LNCAP (cell line): ENCODE results near the gene MYLK2.

Experiments
- CTCF ChIP-seq: fragments of 450-650 bp; IDR thresholded peaks from 2 replicates; pipeline ENCODE4 v1.5.1; 2017; ENCODE audit warnings: mild to moderate bottlenecking

MYLK2 gene

DNA sequence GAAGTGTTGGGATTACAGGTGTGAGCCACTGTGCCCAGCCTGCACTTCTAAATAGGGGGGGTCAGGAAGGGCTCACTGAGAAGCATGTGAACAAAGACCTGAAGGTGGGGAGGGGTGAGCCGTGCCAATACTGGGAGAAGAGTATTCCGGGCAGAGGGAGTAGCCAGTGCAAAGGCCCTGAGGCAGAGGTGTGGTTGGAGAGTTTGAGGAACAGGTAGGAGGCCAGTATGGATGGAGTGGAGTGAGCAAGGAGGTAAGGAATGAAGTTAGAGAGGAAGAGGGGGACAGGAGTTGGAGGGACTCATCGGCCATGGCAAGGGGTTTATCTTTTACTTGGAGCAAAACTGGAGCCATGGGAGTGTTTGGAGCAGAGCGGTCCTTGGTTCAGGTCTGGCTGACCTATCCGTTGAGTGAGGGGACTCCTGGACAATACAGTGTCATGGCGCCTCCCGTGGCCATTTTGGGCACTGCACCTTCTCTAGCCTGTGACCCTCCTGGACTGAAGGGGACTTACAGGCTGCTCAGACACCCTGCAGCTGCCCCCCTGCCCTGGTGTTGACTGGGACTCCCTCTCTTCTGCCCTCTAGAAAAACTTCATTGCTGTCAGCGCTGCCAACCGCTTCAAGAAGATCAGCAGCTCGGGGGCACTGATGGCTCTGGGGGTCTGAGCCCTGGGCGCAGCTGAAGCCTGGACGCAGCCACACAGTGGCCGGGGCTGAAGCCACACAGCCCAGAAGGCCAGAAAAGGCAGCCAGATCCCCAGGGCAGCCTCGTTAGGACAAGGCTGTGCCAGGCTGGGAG is 14.2 kb downstream of the MYLK2 start:
- TF ChIP-seq CTCF: peak; percentile 86

DNA sequence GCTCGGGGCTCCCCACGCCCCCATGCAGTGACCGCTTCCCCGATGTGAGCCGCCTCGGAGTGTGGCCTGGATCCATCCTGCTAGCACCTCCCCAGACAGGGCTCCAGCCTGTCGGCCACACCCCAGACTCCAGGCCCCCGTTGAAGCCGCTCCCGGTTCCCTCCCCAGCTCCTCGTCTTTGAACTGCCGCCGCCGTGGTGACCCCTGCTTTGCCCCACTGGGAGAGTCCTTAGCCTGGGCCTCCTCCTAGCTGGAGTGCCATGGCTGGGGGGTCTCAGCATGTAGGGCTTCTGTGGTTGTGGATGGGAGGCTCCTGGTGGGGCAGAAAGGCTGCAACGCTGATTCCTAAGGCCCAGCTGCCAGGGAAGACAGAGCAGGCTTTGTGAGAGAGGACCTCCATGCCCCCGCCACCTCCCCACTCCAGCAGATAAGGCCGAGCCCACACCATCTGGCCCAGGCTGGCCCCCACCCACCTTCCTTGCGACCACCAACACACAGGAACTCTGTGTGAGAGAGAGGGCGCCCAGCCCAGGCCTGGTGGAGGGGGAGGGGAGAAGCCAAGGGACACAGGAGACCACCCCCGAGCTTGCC is 14.9 kb downstream of the MYLK2 start:
- no peak for TF ChIP-seq CTCF

DNA sequence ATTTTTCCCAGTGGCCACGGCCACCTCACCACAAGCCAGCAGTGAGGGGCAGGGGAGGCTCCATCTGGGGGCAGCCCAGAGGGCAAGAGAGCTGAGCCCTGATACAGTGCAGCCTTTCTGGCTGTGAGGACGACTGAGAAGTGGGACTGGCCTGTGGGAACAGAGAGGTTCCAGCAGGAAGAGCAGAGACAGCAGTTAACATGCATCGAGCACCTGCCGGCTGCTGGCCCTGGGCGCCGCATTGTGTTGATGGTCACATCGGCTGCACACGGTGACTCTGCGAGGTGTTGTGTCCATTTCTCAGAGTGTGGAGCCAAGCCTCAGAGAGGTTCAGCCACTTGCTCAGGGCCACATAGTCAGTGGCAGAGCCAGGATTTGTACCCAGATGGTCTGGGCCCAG is 16.4 kb downstream of the MYLK2 start:
- TF ChIP-seq CTCF: no peak

- TF ChIP-seq CTCF: no peak
These were observed 17.1 kb downstream of the MYLK2 start for GRCh38 chr20:31835977-31836852.

DNA sequence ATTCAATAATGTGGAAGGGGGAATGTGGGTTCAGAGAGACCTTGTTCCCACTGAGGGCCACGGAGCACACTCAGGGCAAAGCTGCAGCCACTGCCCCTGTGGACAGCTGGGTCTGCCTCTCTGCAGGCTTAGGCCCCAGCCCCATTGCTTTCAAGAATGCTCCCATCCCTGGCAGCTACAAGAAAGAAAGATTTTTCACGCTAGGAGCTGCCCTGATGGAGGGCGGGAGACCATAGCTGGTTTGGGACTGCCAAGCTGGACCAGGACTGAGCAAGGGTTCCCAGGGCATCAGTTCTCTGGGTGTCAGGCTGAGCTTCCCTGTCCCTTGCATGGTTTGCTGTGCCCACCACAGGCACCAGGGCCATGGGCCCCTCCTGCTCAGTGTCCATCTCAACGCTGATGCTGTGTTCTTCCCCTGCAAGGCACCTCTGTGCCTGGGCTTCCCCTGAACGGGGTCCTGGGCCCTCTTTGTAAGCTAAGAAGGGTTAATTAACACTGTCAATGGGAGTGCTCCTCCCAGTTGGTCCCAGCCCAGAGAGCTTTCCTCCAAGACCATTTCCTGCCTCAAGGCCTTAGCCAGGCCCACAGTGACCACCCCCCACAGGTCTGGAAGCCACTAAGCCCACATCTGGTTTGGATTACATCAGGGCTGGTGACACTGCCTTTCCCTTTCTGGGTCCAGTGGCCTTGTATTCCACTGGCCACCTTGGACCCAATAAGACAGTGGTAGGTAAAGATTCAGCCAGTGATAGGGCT is 17.9 kb downstream of the MYLK2 start:
- TF ChIP-seq CTCF: no peak

GRCh38 chr20:31837896-31838397 is 18.8 kb downstream of the MYLK2 start:
- TF ChIP-seq CTCF: no peak
